GM19238 (cell line): ENCODE measurements around the gene TRHDE.

Source experiments
- DNase-seq: peaks from one replicate; pipeline ENCODE4 v3.0.0; 2011; ENCODE audit warnings: low spot score; ENCODE audit not compliant: insufficient read length

The TRHDE gene, protein sequence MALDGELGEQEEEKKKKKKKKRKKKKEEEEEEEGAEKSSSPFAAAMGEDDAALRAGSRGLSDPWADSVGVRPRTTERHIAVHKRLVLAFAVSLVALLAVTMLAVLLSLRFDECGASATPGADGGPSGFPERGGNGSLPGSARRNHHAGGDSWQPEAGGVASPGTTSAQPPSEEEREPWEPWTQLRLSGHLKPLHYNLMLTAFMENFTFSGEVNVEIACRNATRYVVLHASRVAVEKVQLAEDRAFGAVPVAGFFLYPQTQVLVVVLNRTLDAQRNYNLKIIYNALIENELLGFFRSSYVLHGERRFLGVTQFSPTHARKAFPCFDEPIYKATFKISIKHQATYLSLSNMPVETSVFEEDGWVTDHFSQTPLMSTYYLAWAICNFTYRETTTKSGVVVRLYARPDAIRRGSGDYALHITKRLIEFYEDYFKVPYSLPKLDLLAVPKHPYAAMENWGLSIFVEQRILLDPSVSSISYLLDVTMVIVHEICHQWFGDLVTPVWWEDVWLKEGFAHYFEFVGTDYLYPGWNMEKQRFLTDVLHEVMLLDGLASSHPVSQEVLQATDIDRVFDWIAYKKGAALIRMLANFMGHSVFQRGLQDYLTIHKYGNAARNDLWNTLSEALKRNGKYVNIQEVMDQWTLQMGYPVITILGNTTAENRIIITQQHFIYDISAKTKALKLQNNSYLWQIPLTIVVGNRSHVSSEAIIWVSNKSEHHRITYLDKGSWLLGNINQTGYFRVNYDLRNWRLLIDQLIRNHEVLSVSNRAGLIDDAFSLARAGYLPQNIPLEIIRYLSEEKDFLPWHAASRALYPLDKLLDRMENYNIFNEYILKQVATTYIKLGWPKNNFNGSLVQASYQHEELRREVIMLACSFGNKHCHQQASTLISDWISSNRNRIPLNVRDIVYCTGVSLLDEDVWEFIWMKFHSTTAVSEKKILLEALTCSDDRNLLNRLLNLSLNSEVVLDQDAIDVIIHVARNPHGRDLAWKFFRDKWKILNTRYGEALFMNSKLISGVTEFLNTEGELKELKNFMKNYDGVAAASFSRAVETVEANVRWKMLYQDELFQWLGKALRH

DNA sequence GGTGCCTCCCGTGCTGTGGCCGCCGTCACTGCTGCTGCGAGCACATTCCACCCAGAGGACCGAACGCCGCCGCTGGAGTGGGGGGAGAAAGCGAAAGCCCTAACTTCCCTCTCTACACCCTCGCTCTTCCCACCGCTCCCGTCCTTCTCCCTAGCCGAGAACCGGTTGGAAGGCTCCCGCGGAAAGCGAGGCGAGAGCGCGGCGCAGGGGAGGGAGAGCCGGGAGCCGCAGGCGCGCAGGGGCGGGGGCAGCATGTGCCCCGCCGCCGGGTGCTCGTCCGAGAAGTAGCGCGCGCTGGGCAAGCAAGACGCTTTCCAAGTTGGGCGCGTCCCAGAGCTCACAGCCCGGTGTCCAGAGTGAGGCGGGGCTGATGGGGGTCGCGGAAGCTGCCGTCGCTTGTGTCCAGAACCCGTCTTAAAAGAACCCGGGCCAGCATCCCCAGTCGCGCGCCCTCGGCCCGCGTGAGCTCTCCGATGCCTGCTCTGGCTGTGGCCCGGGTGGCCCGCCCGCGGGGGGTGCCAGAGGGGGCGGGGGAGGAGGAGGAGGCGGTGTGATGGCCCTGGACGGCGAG is at the start of gene TRHDE:
TSS of gene TRHDE (plus strand) at position 280 of the 571 bp plus-strand sequence. CDS start at position 554, 274 bp downstream.
- no peak for DNase-seq

GRCh38 chr12:72226510-72226909 is 45.7 kb upstream of the TRHDE start:
- DNase-seq, result no peak

- no peak for DNase-seq
These were observed 43.7 kb upstream of the TRHDE start for GRCh38 chr12:72228424-72228823.

DNA sequence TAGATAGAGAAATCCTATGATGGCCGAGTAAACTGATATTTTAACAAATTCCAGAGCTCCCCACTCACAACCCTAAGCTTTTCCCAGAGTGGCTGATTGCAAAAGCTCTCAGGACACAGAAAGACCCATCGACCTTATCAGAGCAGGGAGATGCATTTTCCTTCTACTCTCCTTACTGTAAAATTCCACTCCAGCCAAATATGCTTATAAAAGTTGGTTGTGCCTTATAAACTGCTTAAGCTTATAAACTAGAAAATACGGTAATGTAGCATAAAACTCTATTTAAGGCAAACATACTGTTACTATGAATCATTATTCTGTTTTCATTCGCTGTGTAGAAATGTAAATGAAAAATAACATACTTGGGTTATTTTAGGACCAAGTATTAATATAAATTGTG is 41.6 kb upstream of the TRHDE start:
- DNase-seq, result no peak

DNA sequence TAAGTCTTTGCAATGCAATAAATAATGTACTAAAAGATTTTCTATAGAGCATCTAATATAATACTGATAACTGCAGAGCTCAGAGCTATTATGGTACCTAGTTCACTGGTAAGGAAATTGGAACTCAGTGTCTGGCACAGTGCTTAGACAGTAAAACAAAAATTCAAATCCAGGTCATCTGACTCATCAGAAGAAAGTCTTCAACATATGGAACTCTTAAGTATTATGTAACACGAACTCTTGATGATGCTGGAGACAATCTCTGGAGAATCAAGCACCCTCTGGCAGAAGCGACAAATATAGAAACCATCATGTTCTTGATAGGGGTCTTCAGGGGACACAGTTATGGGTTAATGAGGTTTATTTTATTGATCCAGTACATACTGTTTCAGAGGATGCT is 37.3 kb upstream of the TRHDE start:
- no peak for DNase-seq

GRCh38 chr12:72236071-72236705 is 36.0 kb upstream of the TRHDE start:
- no peak for DNase-seq

- no peak for DNase-seq
These were observed 30.6 kb upstream of the TRHDE start for GRCh38 chr12:72241552-72241951.

DNA sequence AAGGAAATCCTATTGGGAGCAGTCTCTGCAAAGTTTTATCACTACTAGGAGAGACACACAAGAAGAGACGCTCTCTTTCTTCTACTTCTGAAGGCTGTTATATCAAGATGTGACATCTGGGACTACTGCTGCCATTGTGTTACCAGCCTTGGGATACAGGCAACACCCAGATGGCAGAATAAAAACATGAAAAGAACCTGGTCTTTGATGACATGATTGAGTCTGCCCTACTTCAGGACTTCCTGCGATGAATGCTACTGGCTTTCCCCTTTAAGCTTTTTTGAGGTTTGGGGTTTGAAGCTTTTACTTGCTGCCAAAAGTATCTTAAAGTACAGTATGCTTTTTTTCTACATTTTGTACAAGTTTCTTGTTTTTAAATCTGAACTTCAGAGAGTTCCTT is 29.2 kb upstream of the TRHDE start:
- no peak for DNase-seq

DNA sequence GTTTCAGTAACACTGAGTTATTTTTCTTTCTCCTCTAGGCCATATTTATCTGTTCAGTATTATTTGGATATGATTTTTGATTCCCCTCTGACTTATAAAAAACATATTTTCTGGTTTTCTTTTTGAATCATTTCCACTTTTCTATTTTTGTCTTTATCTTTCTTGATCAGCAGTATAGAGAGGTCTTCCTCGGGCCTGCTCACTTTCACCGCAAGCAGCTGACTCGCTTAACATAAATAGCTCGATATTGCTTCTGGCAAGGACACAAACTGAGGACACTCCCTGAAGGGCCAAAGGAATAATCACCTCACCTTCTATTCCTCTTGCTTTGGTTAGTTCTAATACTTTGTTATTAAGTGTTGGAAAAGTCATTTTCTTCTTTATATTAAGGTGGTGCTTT is 25.8 kb upstream of the TRHDE start:
- no peak for DNase-seq

DNA sequence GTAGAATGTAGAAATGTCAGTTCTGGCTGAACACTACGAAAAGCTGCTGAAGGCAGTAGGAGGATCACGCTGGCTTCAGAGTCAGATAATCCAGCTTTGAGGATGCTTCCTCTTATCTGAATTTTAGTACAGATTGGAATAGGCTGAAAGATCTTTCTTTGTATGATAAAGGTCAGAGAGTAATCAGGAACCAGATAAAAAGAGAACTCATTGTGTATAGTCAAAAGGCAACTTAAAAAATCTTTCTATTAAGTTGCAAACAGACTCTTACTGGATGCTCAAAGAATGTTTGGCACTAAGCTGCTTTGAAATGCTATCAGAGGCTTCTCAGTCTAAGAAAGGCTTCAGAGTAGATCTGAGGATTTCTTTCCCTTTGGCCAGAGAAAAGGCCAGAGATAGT is 21.8 kb upstream of the TRHDE start:
- DNase-seq, result no peak

DNA sequence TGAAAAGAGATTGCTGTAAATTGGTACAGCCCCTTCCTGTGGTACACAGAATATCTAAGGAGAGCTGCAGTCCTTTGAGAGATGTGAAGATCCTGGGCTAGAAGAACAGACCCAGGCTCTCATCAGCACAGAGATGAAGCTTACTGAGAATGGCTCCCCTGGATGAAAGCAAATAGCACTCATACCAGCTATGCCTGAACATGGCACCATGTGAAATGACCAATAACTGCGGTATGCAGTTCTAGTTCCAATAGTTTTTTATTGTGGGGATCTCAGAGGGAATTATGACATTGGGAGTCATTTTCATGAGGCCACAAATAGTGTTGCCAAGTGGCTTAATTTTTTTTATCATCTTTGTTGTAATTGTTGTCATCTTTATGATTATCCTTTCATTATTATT is 15.4 kb upstream of the TRHDE start:
- no peak for DNase-seq

DNA sequence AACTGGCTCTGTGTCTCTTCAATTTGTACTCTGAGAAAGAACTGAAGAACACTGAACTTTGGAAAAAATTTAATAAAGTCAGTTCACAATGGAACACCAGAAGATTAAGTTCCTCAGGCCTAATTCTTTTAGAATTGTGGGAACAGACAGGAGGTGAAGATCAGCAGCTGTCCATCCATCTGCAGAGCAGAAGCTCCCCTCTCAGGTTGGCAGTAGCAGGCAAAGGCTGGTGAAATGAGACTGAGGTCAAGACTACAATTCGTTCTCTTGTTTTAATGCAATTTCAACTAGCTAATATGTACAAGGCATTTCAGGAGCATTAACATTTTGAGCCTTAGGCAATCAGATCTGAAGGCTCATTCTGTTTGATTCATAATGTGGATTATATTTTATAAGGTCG is 10.3 kb upstream of the TRHDE start:
- DNase-seq, result no peak

DNA sequence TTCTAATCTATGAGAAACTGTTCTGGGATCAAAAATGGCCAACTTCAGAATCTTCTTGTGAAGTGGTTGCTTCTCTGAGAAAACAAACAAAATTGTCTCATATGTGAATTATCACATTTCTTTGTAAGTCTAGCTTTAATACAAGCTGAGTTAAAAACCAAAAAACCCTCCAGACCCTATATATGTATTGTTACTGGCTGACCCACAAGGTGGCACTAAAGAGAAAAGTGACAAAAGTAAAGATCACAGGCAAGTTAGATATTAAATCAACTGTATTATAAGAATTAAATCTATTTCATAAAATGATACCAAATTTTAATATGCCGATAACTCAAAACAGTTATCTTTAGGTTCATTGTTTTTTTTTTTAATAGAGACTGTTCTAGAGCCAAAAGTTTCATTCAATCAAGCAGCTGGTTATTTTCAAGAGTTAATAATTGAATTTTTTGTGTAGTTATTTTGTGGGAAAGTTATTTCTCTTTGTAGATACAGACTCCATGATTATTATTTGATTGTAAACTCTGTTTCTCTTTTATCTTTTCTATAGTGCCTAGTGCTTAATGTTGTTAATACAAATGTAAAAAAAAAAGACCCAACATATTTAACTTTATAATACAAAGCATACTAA is 7.5 kb upstream of the TRHDE start:
- DNase-seq, result no peak

GRCh38 chr12:72267974-72268373 is 4.2 kb upstream of the TRHDE start:
- DNase-seq, result no peak

GRCh38 chr12:72268386-72268785 is 3.8 kb upstream of the TRHDE start:
- no peak for DNase-seq

GRCh38 chr12:72269491-72269890 is 2.7 kb upstream of the TRHDE start:
- no peak for DNase-seq

GRCh38 chr12:72270246-72270645 is 1.9 kb upstream of the TRHDE start:
- DNase-seq, result no peak

- DNase-seq, result no peak
These were observed 1.2 kb upstream of the TRHDE start for GRCh38 chr12:72270961-72271360.

DNA sequence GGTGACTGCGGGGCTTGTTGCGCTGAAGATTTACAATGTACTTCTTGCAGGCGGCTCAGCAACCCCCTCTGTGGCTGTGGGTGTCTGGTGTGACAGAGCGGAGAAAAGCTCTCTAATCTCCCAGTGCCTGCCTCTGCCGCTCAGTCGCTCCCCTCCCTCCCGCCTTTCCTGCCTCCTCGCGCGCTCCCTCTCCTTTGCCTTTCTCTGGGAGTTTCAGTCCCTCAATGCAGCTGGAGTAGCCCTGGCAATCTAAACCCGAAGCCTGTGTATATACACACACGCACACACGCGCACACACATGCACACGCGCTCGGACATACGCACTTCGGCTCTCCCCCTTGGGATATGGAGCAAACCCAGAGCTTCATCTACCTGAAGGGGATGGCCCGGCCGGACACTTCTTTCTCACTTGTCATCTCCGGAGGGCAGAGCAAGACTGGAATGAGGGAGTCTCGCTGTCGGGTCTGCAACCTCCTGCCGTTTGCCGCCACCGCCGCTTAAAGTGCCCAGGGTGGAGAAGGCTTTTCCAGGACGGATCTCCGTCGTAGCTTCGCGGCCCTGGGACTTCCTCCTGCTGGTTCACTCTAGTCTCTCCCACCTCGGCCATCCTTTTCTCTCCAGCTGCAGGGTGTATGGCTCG is 599 bp upstream of the TRHDE start:
- no peak for DNase-seq

DNA sequence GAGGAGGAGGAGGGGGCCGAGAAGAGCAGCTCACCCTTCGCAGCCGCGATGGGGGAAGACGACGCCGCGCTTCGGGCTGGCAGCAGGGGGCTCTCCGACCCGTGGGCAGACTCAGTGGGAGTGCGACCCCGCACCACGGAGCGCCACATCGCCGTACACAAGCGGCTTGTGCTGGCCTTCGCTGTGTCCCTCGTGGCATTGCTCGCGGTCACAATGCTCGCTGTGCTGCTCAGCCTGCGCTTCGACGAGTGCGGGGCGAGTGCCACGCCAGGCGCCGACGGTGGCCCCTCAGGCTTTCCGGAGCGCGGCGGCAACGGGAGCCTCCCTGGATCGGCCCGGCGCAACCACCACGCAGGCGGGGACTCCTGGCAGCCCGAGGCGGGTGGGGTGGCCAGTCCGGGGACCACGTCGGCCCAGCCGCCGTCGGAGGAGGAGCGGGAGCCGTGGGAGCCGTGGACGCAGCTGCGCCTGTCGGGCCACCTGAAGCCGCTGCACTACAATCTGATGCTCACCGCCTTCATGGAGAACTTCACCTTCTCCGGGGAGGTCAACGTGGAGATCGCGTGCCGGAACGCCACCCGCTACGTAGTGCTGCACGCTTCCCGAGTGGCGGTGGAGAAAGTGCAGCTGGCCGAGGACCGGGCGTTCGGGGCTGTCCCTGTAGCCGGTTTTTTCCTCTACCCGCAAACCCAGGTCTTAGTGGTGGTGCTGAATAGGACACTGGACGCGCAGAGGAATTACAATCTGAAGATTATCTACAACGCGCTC is 745 bp downstream of the TRHDE start:
- DNase-seq, result no peak
